HG03521 (cell line): ENCODE data around the gene CUEDC2.
"Not testable (repeated sequence)": the region's sequence is repeated elsewhere in the genome, so short reads cannot be mapped to it uniquely, and the experiment has no call there.

ENCODE experiments used
- ATAC-seq: cut with Tn5 transposase; IDR thresholded peaks from one replicate; pipeline ENCODE4 v1.9.1; 2021; ENCODE audit warnings: mild to moderate bottlenecking, moderate library complexity; ENCODE audit not compliant: unreplicated experiment

The CUEDC2 gene

DNA sequence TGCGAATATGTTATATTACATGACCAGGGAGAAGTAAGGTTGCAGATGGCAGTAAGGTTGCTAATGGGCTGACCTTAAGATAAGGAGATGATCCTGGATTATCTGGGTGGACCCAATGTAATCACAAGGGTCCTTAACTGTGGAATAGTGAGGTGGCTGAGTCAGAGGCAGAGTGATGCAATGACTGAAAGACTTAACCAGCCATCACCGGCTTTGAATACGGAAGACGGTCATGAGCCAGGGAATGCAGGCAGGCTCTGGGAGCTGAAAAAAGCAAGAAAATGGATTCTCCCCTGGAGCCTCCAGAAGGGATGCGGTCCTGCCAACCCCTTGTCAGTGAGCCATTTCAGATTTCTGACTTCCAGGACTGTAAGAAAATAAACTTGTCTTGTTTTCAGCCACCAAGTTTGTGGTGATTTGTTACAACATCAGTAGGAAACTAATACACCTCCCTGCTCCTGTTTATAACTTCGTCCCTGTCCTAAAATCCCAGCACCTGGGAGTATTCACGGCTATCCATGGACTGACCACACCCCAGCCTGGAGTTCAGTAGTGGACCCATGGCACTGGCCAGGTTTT is 23.6 kb upstream of the CUEDC2 start:
- ATAC-seq = no peak

DNA sequence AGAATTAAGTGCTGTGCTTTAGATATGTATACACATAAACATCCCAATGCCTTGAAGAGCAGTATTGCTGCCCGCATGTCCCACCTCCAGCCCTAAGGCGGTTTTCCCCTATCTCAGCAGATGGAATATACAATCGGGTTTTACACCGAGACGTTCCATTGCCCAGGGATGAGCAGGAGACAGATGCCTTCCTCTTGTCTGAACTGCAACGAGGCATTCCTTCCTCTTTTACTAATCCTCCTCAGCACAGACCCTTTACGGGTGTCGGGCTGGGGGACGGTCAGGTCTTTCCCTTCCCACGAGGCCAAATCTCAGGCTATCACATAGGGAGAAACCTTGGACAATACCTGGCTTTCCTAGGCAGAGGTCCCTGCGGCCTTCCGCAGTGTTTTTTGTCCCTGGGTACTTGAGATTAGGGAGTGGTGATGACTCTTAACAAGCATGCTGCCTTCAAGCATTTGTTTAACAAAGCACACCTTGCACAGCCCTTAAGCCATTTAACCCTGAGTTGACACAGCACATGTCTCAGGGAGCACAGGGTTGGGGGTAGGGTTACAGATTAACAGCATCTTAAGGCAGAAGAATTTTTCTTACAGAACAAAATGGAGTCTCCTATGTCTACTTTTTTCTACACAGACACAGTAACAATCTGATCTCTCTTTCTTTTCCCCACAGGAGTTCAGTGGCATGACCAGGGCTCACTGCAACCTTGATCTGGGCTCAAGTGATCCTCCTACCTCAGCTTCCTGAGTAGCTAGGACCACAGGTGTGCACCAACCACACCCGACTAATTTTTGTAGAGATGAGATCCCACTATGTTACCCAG is 22.5 kb upstream of the CUEDC2 start:
- not testable (repeated sequence) for ATAC-seq

DNA sequence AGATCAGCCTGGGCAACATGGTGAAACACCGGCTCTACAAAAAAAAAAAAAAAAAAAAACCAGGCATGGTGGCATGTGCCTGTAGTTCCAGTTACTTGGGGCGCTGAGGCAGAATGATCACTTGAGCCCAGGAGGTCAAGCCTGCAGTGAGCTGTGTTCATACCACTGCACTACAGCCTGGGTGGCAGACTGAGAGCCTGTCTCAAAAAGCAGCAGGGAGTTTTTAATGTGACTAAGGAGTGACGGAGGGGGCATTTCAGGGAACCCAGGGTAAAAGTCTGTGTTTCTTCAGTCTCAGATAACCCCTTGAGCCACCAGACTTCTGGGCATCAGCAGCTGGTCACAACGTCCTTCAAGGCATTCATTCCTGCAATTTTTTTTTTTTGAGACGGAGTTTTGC is 21.1 kb upstream of the CUEDC2 start:
- ATAC-seq = no peak

DNA sequence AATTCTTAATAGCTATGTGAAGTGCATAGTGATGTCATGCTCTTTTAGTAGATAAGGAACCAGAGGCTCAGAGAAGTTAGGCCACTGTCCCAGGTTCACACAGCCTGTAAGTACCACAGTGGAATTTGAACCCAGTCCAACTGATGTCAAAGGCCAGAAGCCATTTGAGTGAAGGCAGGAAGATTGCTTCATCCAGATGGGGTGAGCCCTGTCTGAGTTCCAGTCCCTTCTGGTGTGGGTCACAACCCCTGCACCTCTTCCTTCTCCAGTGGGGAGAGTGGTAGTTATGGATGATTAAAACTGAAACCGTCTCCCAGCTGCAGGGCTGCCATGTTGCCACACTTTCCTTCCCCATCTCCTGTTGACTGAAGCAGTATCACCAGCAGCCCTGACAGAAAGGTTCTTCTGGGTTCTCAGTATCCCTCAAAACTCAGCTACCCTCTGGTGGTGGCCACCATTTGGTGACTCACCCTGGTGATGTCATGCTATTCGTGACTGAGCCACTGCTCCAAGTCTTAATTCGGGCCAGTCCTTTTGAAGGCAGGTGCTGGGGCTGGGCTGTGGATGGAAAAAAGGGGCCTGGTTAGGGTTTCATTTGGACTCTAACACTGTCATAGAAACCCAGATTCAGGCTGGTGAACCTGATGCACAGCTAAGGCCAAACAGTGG is 20.4 kb upstream of the CUEDC2 start:
- no peak for ATAC-seq

DNA sequence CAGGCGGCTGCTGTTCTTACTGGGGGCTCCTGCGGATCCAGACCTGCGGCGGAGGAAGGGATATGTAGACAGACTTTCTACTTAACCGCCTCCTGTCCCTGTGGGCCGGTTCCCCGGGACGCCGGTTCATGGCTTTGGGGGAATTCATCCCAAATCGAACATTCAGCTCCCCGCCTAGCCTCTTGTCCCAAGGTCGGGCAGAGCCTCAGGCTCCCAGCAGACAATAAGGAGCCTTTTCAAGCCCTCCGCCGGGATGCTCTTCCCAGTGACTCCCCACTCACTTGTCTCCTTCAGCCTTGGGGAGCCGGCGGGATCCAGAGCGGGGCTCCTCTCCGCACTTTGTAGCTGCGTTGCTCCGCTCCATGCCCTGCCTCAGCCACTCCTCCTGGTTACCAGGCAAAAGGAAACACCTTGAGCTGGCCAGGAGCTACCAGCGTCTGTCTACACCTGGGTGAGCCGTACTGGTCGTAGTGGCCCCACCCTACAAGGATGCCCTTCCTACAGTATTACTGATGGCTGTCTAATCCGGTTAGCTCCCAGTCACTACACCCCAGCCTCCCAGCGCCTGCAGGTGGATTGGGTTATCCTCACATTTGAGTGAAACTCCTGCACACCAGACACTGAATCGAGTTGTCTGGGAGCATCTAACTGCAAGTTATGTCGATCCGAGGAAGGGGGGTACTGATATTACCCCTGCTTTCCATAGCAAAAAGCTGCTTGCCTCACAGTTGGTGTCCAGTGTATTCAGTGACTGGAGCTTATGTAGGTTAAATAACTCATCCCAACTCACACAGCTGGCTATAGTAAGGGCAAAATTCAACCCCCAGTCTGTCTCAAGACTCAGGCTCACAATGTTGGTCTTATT is 19.0 kb upstream of the CUEDC2 start, which contains the start of gene C10orf95:
TSS of gene C10orf95 (minus strand) at position 439 of the 865 bp plus-strand sequence. CDS start 450 bp downstream, outside the sequence.
- no peak for ATAC-seq

DNA sequence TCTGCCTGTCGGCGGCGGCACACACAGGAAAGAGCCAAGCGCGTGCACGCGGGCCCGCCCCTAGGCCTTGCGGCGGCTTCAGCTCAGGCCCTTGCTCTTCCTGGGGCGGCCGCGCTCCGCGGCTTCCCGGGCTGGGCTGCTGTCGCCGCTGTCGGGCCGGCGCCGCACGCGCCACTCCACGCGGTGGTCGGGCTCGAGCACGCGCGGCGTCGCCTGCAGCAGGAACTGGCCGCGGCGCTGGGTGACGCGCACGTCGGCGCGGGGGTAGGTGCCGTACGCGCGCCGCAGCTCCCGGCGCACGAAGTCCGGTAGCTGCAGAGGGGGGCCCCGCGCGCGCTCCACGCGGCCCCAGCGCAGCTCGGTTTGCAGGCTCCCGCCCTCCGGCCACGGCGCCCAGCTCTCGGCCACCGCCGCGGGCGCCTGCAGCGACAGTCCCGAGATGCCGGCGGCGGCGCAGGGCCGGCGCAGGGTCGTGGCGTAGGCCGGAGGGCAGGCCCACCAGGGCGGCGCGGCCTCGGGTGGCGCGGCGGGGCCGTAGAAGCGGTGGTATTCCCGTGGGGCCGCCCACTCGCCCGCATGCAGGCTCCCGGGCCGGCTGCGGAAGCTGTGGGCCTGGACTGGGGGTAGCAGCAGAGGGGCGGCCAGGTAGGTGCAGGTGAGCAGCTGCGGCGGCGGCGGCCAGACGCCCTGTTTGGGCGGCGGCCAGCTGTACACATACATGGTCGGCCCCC is 18.2 kb upstream of the CUEDC2 start:
- ATAC-seq = peak; percentile 81

DNA sequence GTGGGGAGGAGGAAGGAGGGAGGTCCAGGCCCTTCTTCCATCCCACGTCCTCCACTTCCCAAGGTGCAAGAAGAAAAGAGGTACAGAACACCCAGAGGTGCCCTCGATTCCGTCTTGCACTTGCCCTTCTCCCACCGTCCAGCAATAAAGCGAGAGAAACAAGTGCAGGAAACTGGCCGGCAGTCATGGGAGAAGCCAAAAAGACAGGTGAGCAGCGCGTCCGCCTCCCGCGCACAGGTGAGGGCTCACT is 17.7 kb upstream of the CUEDC2 start:
- no peak for ATAC-seq

DNA sequence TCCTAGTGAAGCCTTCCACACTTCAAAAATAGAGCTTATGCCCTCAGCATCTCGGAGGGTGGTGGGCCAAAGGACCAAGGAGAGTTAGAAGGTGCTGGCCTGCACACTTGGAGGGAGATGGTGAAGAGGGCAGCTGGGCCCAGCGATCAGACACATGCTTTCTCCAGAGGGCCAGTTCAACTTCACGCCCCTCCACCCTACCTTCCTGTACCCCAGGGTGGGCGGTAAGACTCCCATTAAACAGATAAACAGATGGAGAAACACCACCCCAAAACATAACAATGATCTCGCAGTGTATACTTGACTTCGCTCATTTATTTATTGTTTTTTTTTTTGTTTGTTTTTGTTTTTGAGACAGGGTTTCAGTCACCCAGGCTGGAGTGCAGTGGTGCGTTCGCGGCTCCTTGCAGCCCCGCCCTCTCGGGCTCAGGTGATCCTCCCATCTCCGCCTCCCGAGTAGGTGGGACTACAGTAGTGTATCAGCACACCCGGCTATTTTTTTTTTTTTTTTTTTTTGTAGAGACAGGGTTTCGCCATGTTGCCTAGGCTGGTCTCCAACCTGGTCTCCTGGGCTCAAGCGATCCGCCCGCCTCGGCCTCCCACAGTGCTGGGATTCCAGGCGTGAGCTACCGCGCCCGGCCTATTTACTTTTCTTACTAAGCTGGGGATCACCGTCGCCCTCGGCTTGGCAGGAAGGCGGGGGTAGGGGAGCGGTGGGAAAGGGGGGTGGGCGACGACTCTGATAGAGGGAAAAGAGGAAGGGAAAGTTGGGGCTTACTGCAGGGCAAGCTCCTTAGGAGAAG is 17.1 kb upstream of the CUEDC2 start:
- ATAC-seq = peak; percentile 39

DNA sequence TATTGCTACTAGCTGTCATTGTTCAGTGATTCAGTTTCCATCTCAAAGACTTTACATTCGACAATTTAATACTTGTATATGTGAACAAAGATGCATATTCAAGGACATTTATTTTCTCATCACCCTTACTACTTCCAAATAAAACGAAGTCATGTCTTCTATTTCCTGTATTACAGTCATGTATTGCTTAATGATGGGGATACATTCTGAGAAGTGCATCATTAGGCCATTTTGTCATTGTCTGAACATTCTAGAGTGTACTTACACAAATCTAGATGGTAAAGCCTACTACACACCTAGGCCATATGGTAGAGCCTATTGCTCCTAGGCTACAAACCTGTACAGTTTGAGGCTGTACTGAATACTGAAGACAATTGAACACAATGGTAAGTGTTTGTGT is 12.5 kb upstream of the CUEDC2 start:
- ATAC-seq = no peak

DNA sequence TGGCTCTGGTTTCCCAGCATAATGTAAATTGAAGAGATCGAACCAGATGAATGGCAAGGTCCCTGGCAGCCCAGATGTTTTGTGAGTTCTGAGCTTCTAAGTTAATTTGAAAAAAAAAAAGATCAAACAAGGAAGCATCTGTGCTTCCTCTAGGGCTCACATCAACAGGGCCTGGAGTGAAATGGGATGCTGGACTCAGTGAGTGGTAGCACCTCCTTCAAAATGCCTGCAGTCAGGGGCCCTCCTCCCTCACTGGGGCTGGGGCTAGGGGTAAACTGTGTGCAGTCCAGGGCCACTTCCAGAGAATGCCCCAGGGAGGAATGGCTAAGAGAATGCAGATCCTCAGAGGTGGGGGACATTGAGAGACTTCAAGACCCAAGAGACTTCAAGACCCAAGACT is 6.0 kb upstream of the CUEDC2 start:
- no peak for ATAC-seq

DNA sequence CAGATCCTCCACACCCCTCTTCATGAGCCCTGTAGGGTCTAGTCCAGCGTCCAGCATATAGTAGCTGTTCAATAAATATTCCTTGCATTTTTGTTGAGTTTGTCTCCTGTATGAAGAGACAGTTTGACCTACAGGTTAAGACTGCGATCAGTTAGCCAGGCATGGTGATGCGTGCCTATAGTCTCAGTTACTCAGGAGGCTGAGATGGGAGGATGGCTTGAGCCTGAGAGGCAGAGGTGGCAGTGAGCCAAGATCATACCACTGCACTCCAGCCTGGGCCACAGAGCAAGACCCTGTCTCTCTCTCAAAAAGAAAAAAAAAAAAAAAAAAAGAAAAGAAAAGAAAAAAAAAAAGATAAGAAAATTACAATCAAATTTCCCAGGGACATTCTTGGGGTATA is 5.1 kb upstream of the CUEDC2 start:
- no peak for ATAC-seq

DNA sequence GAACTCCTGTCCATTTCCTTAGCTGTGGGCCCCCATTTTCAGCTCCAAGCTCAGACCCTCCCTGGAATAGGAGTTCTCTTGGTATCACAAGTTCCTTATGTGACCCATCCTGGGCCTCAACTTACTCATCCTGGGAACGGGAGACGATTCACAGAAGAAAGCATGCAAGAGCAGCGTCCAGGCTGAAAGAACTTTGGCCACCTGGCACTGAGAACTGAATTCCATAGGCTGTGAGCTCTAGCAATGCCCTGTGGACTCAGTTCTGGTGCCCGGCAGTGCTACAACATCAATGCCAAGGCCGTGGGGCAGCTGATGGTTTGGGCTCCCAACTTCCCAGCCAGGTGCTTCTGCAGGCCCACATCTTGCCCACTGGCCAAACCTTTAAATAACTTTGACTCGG is 3.9 kb upstream of the CUEDC2 start:
- no peak for ATAC-seq

DNA sequence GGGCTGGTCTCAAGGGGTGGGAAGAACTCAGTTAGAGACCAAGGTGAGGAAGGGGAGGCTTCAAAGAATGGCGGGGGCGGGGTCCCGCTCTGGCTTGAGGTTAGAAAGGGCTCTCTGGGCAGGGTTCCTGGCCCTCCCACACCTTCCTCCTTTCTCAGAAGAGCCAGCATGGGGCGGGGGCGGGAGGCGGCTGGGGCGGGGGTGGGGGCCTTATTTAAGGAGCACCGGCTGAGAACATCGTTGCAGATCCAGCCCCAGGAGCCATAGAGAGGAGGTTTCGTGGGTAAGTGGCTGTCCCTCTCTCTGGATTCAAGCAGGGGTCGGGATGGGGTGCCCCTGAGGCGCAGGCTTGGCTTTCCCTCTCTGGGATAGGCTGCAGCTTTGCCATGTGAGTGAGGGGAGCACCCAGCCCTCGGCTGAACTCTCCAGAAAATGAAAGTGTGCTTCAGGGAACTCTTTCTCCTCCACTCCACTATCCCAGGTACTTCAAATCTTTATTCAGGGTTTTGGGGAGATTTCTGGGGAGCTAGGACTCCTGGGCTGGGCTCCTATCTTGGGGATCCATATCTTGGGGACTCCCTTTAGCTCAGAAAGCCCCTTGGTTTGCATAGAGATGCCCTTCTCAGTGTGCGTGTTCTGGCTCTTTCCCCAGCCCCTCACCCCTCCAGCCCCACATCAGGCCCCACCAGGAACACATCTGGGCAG is 3.3 kb upstream of the CUEDC2 start:
- ATAC-seq = no peak

DNA sequence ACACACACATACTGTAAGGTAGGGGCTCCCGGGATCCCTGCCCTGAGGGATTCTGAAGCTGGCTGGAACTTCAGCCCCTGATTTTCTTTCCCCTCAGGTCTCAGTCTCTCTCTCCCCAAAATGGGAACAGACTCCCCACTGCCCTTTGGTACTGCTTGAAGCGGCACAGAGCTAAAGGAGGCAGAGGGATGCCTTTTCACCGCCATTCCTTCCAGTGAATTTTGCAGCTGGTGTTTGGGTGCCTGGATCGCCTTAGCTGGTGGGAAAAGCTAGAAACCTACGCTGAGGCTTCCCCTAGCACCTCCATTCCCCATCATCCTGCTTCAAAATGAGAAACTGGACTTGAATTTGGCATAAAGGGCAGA is 2.7 kb upstream of the CUEDC2 start:
- ATAC-seq = no peak

DNA sequence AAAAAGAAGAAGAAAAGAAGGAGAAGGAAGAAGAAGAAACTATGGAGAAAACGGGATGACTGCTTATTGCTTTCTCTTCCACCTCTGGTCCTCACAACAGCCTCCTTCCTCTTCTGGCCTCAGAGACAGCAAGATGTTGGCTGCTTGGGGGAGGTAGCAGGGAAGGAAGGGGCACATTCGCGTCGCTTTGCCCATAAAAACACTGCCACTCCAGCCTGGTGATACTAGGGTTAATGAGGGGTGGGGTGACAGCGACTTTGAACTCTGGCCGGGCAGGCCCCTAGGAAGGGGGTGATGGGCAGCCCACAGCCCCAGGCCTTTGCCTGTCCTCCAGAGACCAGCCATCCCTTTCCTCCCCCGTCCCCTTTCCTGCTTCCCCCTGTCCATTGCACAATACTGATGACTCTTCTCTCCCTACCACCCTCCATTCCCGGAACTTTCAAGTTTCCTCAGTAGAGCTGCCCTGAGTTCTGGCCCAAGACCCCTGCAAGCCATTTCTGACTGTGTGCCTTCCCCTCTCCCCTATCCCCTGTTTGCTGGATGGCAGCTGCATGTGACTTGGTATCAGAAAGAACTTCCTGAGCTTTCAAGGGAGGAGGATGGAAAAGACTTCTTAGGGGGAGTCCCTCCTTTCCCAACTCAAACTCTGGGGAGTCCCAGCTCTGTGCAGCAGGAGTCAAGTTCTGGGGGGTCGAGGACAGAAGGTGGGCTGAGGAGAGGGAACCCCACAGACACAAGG is 2.2 kb upstream of the CUEDC2 start:
- no peak for ATAC-seq

DNA sequence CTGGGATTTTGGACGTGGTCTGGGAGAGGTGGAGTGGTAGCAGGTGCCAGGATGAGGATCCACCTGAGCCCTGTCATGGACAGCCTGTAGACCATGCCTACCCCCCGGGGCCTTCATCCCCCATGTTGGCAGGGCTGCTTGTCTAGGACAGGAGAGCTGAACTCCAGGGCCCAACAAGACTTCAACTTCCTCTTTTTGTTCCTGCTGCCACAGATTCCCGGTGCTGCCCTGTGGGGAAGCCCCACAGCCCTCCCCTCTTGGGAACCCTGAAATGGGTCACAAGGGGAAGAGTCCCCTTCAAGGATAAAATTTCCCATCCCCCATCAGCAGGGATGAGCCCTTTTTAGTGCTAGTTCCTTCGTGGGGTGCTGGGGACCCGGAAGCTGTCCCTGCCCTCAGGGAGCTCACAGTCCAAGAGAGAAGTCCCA is 1.3 kb upstream of the CUEDC2 start:
- ATAC-seq = no peak

DNA sequence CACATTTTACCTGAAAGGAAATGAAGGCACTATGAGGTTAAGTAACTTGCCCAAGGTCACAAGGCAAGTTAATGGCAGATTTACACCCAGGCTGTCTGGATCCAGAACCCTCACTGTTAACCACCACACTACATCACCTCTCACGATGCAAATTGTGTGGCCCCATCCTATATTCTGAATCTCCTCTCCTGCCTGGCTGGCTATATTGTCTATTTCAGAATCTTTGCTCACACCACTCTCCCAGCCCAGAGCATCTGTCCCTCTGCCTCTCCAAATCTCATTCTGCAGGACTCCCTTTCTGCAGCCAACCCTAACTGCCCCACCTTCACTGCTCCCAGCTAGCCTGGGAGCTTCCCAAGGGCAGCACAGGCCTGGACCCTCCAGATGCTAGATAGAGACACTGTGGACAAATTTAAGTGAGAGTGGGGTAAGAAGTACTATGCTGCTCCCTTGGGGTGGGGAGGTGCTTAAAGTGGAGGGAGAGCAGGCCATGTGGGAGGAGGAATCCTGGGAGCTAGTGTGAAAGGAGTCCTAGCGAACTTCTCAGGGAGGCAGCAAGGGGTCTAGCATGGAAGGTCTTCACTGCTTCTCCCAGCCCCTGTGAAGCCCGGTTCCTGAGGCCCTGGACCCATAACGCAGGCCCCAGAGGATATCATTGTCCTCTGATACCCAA is 786 bp downstream of the CUEDC2 start:
- ATAC-seq = no peak

DNA sequence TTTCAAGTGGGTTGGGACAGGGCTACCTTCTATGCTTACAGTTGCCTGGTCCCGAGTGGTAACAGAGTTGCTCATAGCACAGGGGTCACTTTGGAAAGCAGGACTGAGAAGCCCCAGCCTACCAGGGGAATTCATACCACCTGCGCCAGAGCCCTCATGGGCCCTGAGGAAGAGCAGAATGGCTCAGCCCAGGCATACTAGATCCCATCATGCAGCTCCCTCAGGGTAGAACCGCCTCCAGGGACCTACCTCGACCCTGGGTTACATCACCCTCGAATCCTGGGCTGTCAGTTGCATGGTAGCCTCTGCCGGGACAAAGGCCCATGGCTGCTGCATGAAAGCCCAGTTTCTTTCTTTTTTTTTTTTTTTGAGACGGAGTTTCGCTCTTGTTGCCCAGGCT is 2.9 kb downstream of the CUEDC2 start:
- no peak for ATAC-seq
